NCI-H187 (cell line): Measurements from ENCODE around the gene RHOD.

Source experiments
- DNase-seq, 2 experiments: peaks; one replicate each; lab custom pipeline; 2025; lab: John Stamatoyannopoulos, UW

RHOD gene

GRCh38 chr11:67062526-67063373 is 6.1 kb downstream of the RHOD start:
- no peak for DNase-seq

- no peak for DNase-seq
These were observed 9.7 kb downstream of the RHOD start for GRCh38 chr11:67066333-67066709.

- DNase-seq: no peak
These were observed 15.0 kb downstream of the RHOD start for GRCh38 chr11:67071420-67072284.

DNA sequence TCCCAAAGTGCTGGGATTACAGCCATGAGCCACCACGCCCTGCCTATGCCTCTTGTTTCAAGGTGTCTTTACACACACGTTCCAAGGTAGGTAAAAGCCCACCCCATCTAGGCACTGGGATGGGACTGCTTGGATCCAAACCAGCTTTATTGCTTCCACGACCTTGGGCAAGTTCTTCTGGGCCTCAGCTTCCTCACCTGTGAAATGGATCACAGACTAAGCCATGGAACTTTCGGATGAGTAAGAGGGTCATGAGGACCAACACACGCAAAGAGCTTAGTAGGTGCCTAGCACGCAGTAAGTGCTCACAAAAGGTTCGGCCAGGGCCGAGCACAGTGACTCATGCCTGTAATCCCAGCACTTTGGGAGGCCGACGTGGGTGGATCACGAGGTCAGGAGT is 15.6 kb downstream of the RHOD start:
- no peak for DNase-seq

DNA sequence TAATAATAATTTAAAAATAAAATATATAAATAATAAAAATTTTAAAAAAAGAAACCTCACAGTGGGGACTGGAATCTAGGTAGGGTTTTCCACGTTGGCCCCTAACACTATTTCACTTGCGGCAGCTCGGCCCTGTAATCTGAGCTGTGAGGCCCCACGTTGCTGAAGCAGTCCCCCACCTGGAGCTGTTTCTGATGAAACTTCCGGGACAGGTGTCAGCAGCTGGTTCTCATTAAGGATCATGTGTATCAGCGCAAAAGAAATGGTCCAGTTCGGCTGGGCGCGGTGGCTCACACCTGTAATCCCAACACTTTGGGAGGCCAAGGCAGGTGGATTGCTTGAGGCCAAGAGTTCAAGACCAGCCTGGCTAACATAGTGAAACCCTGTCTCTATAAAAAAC is 17.3 kb downstream of the RHOD start:
- DNase-seq: no peak

- no peak for DNase-seq
These were observed 19.6 kb downstream of the RHOD start for GRCh38 chr11:67076202-67076601.

GRCh38 chr11:67079065-67079705 is 22.5 kb downstream of the RHOD start:
- DNase-seq: no peak

DNA sequence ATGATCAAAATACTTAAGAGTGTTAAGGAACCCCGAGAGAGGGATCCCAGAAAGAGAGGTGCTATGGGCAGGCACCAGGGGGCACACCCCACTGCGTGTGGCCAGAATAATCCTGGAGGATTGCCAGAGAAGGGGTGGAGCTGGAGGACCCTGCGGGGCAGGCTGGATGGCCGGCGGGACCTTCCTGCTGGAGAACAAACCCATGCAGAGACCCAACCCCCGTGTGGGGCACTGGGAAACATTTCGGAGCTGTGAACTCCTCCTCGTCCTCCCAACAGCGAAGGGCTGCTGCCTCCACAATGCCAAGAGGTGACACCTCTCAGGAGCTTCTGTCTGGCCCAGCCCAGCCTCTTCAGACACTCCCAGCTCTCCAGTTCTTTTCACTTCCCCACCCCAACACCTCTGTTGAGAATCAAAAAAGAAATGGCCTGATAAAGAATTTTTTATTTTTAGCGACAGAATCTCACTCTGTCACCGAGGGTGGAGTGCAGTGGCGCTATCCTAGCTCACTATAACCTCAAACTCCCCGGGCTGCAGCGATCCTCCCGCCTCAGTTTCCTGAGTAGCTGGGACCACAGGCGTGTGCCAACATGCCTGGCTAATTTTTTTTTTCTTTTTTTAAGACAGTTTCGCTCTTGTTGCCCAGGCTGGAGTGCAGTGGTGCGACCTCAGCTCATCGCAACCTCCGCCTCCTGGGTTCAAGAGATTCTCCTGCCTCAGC is 25.6 kb downstream of the RHOD start:
- DNase-seq: no peak

DNA sequence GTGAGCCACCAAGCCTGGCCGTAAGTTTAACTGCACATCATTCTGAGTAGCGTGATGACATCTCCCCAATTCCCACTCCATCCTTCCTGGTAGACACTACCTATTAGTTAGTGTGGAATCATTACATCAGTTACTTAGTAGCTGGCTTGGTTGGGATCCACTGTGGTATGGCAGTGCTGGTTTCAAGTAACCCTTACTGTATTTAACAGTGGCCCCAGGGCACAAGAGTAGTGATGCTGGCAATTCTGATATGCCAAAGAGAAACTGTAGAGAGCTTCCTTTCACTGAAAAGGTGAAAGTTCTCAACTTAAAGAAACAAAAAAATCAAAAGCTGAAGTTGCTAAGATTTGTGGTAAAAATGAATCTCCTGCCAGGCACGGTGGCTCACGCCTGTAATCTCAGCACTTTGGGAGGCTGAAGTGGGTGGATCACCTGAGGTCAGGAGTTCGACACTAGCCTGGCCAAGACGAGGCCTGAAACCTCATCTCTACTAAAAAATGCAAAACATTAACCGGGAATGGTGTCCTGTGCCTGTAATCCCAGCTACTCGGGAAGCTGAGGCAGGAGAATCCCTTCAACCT is 27.2 kb downstream of the RHOD start:
- no peak for DNase-seq

GRCh38 chr11:67085617-67086016 is 29.0 kb downstream of the RHOD start:
- no peak for DNase-seq

- DNase-seq: no peak
These were observed 34.1 kb downstream of the RHOD start for GRCh38 chr11:67090717-67091116.

DNA sequence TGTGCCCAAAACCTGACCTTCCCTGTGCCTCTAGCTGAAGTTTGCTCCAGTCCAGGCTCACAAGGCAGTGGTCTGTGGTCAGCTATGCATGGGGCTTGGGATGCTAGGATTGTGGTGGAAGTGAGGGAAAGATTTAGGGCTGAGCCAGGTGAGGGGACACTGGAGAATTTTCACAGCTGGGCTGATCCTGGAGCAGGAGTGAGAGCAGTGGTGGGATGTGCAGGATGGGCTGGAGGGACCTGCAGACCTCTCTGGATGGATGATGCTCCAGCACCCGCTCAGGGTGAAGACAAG is 38.5 kb downstream of the RHOD start:
- DNase-seq: no peak

- no peak for DNase-seq
These were observed 42.3 kb downstream of the RHOD start for GRCh38 chr11:67098799-67099429.

- DNase-seq: no peak
These were observed 43.2 kb downstream of the RHOD start for GRCh38 chr11:67099831-67100324.

GRCh38 chr11:67102664-67103063 is 46.0 kb downstream of the RHOD start:
- DNase-seq: no peak

- DNase-seq: no peak
These were observed 49.3 kb downstream of the RHOD start for GRCh38 chr11:67105964-67106363.

- no peak for DNase-seq
These were observed 54.6 kb downstream of the RHOD start for GRCh38 chr11:67111261-67111660.

- no peak for DNase-seq
These were observed 56.6 kb downstream of the RHOD start for GRCh38 chr11:67113231-67113721.

GRCh38 chr11:67114275-67114896 is 57.7 kb downstream of the RHOD start:
- DNase-seq: no peak

GRCh38 chr11:67116758-67117105 is 60.1 kb downstream of the RHOD start:
- no peak for DNase-seq

- no peak for DNase-seq
These were observed 60.5 kb downstream of the RHOD start for GRCh38 chr11:67117176-67117575.
